NCI-H2196 treated with DMSO at 0.1 percent for 48 hours (cell line): ENCODE results near the gene C19orf73.
"Not testable (repeated sequence)": the region's sequence is repeated elsewhere in the genome, so short reads cannot be mapped to it uniquely, and the experiment has no call there.

Experiments
- DNase-seq: peaks from one replicate; lab custom pipeline; 2025; ENCODE audit not compliant: unreplicated experiment; lab: John Stamatoyannopoulos, UW

C19orf73 gene

DNA sequence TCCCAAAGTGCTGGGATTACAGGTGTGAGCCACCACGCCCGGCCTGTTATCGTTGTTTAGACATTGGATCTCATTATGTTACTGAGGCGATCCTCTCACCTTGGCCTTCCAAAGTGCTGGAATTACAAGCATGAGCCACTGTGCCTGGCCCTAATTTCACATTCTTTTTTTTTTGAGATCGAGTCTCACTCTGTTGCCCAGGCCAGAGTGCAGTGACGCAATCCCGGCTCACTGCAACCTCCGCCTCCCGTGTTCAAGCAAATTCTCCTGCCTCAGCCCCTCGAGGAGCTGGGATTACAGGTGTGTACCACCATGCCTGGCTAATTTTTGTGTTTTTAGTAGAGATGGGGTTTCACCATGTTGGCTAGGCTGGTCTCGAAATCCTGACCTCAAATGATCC lies 4.3 kb upstream of the C19orf73 start:
- DNase-seq: not testable (repeated sequence)

DNA sequence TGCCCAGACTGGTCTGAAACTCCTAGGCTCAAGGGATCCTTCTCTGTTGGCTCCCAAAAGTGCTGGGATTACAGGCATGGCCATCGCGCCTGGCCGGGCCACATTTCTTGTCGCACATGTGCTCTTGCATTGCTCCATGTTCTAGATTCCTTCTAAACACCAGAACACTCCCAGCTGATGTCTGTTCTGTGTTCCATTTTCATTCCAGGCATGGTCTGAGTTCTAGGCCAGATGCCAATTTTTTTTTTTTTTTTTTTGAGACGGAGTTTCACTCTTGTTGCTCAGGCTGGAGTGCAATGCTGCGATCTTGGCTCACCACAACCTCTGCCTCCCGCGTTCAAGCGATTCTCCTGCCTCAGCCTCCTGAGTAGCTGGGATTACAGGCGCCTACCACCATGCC lies 2.9 kb upstream of the C19orf73 start:
- not testable (repeated sequence) for DNase-seq

DNA sequence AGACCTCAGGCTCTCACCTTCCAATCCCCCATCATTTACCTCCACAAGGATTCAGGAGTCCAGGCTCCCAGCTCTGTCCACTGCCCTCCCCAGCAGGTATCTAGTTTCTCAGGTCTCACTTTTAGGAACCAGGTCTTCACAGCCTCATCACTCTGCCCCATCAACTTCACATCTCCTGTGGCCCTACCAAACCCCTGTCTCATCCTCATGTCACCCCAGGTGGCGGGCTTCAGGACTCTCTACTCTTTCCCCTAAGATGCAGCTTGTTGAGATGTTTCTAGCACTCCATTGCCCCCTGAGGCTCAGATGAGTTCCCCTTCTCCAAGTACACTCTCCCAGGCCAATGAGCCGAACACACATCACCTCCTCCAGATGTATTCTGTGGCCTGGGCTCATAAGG lies 1.9 kb upstream of the C19orf73 start:
- DNase-seq: no peak

DNA sequence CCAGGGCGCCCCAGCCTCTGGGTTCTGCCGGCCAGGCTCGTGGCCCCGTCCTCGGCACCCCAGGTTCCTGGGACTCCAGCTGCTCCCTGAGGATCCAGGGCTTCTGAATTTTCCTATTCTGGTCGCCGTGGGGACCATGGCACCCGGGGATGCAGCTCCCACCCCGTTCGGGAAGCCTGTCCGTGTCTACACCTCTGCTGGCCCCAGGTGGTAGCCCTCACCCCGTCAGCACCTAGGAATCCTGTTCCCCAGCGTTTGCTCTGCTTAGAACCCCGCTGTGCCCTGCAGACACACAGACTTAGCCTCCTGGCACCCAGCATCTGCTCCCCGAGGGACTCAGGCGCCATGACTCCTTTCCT lies 1.4 kb upstream of the C19orf73 start:
- no peak for DNase-seq

DNA sequence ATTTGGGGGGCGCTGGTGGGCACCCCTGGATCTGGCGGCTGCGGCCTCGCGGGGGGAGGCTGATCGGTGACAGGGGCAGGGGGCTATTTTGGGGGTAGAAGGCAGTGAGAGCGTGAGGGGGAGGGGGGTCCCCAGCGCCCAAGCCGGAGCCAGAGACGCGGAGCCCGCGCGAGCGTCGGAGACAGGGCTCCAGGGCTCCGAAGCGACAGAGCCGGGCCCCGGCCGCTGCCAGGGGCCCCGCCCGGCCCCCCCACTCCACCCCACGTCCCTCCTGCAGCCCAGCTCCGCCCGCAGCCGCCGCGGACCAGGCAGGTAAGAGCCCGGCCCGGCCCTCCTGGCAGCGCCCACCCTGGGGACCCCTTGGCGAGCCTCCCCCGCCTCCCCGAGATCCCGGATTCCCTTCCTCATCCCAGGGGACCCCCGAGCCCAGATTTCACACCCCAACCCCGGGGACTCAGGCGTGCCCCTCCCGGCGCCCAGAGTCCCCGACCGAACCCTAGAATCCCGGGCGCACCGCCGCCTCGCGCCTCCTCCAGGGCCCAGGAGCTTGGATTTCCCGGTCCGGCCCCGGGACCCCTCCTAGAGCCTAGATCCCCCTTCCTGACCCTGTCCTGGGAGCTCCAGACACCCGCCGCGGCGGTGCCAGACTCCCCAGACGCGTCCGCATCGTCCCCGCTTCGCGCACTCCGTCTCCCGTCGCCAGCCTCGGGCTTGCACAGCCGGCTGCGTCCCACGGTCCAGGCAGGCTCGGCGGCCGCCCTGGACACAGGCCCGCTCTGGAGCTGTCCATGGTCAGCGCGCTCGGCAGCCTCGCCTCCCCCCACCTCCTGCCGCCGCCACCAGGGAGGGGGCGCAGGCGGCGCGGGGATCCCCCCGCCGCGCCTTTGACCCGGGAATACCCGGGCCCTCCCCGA lies 725 bp upstream of the C19orf73 start, which contains the start of gene PPFIA3:
Gene PPFIA3 (plus strand): TSS at position 134 of the 914 bp plus-strand sequence. CDS start 8,330 bp downstream, outside the sequence.
- no peak for DNase-seq

DNA sequence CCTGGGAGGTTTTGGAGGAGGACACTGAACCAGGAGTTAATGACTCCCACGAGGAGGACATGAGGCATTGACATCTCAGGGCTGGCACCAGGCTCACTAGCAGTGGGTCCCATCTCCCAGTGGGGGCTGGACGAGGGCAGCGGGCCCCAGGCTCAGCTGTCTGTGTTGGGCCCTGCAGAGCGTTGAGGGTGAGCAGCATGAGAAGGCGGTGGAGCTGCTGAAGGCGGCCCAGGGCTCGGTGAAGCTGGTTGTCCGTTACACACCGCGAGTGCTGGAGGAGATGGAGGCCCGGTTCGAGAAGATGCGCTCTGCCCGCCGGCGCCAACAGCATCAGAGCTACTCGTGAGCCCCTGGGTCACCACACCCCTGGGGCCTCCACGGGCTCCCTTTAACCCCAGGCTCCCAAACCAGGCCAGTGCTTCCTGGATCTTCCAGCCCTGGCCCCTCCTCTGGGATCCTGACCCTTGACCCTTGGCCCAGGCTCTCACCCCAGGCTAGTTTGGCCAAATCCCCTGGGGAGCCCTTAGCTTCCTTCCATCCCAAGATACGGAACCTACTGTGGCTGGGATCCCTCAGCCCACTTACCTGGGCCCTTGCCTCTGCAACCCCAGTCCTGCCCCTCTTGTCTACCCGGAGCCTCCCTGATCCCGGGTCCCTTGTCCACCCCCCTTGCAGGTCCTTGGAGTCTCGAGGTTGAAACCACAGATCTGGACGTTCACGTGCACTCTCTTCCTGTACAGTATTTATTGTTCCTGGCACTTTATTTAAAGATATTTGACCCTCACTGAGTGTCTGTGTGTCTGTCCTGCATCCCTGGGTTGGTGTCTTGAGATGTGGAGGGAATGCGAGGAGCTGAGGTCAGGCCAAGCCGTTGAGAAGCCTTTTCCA lies 1.0 kb downstream of the C19orf73 start:
- DNase-seq: no peak

DNA sequence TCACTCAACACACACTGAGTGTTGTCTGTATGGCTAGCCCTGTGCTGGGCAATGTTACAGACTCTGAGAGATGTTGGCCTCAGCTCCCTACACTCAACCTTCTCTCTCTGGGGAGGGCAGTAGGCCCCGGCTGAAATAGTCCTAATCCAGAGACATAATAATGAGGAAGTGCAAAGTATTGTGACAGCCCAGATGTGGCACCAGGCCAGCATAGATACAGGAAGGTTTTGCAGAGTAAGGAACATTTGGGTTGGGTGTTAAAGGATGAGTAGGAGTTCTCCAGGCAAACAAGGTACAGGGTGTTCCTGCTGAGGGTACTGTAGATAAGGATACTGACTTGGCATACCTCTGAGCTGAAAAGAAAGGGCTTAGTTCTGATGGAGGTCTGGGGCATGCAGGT lies 2.4 kb downstream of the C19orf73 start:
- no peak for DNase-seq

DNA sequence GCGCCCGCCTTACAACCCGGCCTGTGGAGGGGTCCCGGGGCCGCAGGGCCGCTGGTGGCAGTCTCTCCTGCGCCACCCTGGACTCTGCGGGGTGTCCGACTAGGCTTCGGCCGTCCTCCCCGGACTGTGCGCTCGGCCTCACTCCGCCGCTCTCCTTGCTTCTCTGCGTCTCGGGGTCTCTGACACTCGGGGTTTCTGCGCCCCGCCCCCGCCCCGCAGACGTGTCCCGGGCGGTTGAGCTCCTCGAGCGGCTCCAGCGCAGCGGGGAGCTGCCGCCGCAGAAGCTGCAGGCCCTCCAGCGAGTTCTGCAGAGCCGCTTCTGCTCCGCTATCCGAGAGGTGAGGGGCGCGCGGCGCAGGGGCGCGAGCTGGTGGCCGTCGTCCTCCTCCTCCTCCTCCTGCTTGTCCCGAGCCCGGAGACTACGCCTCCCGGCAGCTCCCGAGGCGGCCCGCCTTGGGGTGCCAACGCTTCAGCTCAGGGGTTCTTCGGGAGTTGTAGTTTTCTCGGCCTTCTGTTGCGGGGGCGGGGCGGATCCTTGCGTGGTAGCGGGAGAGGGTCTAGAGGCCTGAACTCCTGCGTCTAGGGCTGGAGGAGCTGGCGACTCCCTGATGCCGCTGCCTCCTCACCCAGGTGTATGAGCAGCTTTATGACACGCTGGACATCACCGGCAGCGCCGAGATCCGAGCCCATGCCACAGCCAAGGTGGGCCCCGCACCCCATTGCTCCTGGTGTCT lies 4.1 kb downstream of the C19orf73 start:
- no peak for DNase-seq

DNA sequence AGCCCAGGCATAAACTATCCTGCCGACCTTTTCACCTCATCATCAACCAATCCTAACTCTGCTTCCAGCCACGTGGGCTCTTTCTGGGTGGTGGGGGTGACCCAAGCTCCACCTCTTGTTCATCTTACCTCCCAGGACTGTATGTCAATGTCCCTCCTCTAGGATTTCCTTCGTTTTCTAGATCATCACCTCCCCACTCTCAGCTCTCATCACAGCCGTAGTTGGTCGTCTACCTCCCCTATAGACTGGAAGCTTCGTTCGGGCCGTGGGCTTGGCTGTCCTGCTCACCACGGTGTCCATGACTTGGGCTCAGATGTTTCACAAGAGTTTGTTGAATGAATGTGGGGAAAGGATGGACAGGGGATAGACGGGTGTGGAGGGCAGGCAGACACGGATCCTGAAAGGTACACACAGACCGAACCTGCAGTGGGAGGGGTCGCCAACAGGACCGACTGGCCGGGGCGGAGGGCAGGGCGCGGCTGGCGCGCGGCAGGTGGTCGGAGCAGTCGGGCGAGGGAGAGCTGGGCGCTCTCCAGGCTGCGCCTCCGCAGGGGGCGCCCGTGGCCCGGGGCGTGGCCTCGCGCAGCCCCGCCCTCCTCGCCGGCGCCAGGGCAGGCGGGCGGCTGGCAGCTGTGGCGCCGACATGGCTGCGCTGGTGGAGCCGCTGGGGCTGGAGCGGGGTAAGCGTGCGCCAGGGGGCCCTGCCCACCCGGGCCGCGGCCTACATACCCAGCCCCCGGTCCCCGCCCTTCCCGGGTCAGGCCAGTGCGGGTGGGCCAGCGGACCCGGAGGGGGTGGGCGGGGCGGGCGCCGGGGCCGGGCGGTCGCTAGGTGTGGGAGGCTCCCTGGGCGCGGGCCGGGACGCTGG lies 4.9 kb downstream of the C19orf73 start, which contains the start of gene LIN7B:
Gene LIN7B (plus strand): TSS at position 609 of the 868 bp plus-strand sequence. CDS start 35 bp downstream, at position 644.
- DNase-seq: peak; percentile 70

DNA sequence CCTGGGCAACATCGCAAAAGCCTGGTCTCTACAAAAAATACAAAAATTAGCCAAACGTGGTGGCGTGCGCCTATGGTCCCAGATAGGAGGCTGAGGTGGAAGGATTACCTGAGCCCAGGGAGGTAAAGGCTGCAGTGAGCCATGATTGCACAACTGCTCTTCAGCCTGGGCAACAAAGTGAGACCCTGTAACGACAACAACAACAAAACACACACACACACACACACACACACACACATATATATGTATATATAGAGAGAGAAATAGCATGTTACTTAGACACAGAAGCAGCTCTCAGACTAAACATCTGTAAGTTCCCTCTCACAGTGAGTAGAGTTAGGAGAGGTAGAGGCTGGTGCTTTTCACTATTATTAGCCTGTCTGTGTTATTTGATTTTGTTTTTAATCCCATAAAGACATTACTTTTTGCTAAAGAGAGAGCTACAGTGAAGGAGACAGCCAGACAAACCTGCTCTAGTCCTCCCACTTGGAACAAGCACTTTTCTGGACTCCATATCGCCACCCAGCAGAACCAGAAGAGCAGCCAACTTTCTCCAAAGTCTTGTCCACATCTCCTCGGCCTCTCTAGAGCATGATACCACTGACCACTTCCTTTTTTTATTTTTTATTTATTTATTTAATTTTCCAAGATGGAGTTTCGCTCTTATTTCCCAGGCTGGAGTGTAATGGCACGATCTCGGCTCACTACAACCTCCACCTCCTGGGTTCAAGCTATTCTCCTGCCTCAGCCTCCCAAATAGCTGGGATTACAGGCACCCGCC lies 7.5 kb downstream of the C19orf73 start:
- no peak for DNase-seq

DNA sequence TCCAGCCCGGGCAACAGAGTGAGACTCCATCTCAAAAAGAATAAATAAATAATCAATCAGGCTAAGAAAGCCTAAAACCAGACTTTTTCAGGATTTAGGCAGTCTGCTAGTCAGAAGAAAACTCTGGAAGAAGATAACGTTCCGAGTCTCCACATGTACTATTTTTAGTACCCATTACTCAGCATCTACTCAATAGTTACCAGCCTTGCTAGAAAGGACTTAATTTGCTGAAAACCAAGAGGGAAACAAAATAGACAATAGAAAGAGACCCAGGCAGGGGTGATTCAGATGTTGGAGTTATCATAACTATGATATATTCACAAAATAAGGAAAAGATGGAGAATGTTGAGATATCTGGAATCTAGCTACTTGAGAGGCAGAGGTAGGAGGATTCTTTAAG lies 8.4 kb downstream of the C19orf73 start:
- DNase-seq: no peak

DNA sequence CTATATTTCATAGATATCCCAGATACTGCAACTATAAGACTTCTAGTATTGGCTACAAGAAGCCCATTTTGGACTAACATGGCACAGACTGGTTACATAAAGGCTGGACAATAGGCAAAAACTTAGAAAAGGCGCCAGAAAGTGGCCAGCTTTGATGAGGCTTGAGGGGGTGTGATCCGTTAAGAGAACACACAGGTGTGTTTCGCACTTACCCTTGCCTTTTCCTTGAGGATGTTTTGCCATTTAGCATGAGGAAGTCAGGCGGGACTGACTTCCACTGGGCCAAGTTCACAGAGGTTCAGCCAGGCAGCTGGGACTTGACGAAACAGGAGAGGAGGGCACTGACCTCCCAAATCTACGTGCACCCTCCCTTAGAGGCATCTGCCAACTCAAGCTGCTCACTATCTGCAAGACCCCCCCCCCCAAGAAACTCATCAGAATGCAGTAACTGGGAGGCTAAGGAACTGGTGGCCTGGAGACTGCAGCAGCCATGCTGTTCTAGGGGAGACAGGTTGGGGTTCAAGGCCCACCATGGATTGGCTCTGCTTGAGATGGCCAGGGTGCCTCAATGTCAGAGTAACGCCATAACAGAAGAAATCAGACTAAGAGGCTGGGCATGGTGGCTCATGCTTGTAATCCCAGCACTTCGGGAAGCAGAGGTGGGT lies 9.2 kb downstream of the C19orf73 start:
- no peak for DNase-seq

DNA sequence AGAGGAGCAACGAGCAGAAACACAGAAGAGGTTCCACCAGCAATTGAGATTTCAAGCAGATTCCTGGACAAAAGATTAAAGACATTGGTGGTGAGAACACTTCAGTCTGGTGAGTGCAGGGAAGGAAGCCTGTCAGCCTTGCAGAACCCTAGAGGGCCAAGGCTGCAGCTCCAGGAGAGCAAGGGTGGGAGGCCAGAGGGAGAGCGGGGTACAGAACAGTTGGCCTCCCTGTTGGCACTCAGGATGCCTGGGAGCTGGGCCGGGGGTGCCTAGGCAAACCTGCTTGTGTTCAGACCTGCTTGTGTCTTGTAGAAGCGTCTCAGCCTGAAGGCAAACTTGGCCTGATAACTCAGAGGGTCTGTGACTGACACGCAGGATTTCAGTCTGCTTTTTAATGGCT lies 9.9 kb downstream of the C19orf73 start:
- DNase-seq: no peak

DNA sequence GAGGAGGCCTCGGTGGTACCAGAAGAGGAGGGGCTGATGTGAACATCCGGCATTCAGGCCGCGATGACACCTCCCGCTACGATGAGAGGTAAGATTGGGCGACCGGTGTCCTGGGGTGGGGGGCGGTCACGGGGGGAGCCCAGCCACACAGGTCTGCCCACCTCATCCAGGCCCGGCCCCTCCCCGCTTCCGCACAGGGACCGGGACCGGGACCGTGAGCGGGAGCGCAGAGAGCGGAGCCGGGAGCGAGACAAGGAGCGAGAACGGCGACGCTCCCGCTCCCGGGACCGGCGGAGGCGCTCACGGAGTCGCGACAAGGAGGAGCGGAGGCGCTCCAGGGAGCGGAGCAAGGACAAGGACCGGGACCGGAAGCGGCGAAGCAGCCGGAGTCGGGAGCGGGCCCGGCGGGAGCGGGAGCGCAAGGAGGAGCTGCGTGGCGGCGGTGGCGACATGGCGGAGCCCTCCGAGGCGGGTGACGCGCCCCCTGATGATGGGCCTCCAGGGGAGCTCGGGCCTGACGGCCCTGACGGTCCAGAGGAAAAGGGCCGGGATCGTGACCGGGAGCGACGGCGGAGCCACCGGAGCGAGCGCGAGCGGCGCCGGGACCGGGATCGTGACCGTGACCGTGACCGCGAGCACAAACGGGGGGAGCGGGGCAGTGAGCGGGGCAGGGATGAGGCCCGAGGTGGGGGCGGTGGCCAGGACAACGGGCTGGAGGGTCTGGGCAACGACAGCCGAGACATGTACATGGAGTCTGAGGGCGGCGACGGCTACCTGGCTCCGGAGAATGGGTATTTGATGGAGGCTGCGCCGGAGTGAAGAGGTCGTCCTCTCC lies 11.1 kb downstream of the C19orf73 start:
- no peak for DNase-seq

DNA sequence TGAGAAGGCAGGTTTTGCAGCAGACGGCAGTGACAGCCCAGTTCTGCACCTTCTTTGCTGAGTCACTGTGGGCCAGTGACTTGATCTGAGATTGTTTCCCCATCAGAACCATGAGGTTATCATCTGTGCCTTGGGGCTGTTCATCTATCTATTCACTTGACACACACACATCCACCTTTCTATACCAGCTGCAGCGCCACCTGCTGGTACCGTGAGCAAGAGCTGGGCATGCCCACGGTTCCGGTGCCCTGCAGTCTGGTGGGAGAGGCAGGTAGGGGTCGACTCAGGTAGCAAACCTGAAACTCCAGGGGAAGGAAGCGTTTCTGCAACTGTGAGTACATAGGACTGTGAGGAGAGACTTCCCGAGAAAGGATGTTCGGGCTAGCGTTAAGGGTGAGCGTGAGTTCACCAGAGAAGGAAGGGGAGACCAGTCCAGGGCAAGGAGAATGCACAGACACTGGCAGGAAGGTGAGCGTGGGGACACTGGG lies 12.3 kb downstream of the C19orf73 start:
- DNase-seq: peak; percentile 69

DNA sequence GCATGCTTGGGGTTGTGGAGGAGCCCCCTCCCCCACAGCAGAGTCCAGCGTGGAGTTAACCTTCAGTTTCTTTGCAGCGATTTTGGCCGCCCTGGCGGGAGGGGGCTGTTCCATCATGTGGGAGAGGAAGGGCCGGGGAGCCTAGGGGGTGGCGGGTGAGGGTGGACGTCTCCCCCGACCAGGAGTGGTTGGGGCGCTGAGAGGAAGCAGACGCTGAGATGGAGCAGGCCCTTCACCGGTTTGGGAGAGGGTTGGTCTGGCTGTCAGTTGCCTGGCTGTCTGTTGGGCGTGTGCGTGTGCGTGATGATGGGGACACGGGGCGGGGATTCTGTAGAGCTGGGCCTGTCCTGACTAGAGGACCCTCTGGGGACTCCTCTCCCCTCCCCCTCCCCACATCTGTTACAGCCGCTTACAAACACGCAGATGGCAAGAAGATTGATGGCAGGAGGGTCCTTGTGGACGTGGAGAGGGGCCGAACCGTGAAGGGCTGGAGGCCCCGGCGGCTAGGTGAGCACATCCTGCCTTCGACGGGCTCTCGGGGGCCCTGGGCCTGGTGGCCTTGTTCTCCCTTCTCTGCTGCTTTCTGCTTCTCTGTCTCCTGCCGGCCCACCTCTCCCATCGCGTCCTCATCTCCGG lies 14.6 kb downstream of the C19orf73 start:
- no peak for DNase-seq
